Stimulated activated CD8-positive, alpha-beta memory T cell treated with anti-CD3 and anti-CD28 coated beads, Interleukin-12 subunit alpha, Interleukin-12 subunit beta, amount 100 ng/mL, for 24 hours (primary cell): ENCODE measurements around the gene ZMYND19.
A peak's percentile ranks its signal among the peaks of the same experiment; 100 is the strongest.
"Not testable (repeated sequence)": the region's sequence is repeated elsewhere in the genome, so short reads cannot be mapped to it uniquely, and the experiment has no call there.

Experiments used
- DNase-seq: peaks from one replicate; pipeline ENCODE4 v3.0.0-alpha.2; 2020; ENCODE audit errors: extremely low read depth

The ZMYND19 gene

DNA sequence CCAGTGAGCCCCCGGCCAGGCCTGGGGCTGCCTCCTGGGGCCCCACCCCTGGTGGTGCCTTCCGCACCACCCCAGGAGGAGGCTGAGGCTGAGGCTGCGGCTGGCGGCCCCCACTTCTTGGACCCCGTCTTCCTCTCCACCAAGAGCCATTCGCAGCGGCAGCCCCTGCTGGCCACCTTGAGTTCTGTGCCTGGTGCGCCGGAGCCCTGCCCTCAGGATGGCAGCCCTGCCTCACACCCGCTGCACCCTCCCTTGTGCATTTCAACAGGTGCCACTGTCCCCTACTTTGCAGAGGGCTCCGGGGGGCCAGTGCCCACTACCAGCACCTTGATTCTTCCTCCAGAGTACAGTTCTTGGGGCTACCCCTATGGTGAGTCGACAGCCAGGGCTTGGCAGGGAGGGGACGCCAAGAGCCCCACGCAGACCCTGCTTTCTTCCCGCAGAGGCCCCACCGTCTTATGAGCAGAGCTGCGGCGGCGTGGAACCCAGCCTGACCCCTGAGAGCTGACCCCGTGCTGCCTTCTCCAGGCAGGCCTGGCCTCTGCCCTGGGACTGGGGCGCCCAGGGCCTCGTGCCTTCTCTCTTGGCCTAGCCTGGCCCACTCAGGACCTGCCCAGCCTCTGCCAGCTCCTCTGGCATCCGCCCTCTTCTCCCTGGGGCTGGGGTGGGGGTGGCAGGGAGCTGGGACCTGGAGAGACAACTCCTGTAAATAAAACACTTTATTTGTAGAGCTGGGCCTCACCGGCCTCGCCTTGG is 24.5 kb upstream of the ZMYND19 start:
- DNase-seq = no peak

DNA sequence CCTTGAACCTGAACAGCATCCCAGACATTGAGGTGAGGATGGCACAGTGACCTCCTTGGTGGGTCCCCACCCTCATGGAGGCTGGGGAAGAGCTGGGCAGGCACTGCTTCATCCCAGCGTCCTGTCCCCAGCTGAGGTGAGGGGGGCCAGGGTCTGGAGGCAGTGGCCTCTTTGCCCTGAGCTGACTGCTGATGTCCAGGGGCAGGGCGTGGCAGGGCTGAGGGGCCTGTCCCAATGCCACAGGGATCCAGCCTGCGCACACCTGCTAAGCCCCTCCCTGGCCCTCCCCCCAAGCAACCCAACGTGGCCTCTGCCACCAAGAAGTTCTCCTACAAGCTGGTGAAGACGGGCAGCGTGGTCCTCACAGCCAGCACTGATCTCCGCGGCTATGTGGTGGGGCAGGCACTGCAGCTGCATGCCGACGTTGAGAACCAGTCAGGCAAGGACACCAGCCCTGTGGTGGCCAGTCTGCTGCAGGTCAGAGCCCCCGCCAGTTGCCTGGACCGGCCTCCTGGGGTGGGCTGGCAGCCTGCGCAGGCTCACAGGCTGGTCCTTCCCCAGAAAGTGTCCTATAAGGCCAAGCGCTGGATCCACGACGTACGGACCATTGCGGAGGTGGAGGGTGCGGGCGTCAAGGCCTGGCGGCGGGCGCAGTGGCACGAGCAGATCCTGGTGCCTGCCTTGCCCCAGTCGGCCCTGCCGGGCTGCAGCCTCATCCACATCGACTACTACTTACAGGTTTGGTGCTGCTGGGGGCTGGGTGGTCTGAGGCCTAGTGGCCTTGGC is 23.6 kb upstream of the ZMYND19 start:
- DNase-seq = no peak

DNA sequence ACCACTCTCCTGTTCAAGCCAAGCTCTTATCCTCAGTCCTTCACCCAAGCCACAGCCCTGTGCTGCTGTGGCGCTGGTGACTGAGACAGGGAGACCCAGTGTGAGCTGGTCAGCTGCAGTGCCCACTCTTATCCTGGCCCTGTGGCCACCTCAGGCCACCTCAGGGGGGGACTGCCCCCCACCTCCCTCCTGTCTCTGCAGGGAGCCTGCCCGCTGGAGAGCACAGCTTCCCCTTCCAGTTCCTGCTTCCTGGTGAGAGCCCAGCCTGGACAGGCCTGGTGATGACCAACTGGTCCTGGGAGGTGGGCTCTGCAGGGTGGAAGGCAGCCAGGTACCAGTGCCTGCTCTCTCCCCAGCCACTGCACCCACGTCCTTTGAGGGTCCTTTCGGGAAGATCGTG is 22.9 kb upstream of the ZMYND19 start:
- no peak for DNase-seq

DNA sequence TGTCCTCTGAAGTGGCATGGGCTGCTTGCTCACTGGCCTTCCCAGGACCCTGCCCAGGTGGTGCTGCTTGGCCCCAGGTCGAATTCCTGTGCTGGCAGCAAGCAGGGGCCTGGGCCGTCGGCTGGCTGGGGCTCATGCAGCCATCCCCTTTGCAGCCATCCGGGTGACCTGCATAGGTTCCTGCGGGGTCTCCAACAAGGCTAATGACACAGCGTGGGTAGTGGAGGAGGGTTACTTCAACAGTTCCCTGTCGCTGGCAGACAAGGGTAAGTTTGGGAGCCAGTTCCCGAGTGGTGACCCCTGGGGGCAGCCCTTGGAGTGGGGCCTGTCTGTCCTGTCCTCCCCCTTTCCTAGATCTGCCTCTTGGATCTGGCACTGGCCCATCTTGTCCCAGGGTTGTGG is 22.4 kb upstream of the ZMYND19 start:
- no peak for DNase-seq

DNA sequence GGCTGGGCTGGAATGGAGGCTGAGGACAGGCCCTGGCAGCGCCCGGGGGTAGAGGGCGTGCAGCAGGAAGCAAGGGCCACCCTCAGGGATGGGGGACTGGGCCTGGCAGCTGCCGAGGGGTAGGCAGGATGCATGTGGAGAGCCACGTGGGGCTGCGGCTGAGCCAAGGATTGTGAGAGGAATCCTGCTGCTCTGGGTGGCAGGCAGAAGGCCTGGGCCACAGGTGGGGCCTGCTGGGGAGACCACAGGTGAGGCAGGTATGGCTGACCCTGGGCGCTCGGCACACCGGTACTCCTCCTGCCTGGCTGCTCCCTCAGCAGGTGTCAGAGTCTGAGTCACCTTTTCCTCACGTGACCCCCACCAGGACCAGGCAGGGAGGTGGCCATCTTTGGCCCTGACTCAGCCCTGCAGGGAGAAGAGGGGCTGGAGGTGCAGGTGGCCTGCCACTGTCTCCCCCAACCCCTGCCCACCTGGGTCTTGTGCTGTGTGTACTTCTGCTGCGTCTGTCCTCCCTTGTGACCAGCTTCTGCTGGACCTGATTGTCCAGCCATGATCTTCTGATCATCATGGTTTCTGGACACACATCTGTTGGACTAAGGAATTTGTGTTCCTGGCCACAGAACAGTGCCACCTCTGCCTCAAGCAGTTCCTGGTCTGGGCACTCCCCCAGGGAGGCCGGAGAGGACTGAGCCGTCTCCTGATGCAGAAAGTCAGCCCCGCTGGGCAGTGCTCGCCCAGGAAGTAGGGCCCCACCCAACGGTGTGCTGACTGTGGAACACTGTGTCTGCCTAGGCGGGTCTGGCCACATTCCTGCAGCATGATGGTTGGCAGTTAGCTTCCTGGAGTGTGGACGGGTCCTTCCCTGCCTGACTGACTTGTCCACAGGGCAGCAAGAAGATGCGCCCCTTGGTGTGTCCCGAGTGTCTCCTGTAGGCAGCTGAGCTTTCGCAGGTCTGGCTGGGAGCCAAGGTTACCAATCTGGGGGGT is 21.6 kb upstream of the ZMYND19 start:
- DNase-seq = no peak

DNA sequence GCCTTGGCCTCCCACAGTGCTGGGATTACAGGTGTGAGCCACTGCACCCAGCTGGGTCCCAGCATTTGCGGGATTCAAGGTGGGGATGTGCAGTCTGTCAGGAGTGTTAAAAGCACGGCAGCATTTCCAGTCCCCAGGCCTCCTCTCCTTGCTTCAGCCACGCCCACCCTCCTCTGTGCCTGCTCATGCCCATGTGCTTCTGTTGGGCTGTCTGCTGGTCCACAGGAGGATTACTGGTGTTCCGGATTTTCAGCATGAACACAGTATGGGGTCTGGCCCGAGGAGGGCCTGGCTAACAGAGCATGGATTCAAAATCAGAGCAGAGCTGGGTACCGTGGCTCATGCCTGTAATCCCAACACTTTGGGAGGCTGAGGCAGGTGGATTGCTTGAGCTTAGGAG is 20.6 kb upstream of the ZMYND19 start:
- no peak for DNase-seq

DNA sequence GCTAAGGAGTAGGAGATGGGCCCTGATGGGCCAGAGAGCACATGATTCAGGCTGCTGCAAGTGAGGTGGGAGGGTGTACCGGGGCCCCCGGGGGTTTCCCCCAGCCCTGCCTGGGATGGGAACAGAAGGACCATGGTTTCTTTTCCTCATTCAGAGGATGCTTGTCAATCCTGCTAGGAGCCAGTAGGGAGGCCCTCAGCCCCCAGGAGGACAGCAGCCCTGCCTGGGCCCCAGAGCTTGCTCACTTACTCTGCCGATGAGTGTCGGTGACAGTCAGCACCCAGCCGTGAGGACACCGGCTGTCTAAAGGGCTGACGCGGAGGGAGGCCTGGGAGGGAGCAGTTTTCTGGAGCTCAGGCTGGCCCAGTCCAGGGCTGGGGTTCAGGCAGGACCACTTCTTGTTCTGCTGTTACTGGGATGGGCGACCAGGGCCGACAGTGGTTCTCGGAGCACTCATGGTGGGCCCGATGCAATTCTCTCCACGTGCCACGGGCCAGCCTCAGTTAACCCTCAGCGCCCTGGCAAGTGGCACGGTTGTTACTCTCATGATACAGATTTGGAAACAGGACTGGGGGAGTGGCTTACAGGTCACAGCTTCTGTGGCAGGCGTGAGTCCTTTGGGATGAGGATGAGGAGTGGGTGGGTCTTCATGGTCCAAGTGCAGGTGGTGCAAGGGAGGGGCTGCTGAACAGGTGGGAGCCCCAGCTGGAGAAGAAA is 17.0 kb upstream of the ZMYND19 start:
- DNase-seq = no peak

DNA sequence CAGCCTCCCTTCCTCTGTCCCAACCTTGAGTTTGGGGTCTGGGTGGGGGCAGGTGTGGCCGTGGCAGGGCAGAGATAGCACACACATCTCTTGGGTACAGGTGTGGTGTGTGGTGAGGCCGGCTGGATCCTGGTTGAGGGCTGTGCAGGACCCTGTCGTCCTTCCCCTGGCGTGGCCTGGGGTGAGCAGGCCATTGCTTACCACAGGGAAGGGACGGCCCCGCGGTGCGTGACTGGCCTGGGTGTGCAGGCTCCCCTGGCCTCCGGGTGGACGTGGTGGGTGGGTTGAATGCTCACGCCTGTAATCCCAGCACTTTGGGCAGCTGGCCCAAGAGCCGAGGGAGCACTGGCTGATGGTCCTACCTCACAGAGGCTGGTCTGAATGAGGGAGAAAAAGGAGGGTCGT is 16.4 kb upstream of the ZMYND19 start:
- no peak for DNase-seq

DNA sequence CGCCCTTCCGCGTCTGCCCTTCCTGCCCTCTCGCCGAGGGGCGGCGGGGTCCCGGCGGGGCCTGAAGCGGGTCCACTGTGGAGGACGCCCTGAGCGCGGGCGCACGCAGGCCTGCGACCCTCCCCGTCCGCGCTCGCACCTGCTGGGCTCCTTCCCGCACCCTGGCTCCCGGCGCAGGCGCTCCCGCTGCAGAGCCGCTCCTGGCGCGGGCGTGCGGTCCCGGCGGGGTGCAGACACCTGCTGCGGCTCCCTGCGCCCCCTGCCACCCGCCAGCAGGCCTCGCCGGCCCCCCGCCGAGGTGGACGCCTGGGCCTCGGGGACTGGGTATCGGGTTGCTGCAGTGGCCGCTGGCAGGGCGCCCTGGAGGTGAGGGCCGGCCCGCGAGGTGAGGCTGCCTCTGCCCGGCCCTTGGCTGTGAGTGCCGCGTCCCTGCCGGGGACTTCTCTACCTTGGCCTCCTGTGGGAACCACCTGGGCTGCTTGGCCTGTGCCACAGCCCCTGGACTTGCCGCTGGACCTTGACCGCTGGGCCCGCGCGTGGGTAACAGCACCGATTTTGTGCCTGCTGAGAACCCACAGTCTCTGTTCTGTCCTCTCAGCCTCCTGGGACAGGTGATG is 15.8 kb upstream of the ZMYND19 start:
- no peak for DNase-seq

DNA sequence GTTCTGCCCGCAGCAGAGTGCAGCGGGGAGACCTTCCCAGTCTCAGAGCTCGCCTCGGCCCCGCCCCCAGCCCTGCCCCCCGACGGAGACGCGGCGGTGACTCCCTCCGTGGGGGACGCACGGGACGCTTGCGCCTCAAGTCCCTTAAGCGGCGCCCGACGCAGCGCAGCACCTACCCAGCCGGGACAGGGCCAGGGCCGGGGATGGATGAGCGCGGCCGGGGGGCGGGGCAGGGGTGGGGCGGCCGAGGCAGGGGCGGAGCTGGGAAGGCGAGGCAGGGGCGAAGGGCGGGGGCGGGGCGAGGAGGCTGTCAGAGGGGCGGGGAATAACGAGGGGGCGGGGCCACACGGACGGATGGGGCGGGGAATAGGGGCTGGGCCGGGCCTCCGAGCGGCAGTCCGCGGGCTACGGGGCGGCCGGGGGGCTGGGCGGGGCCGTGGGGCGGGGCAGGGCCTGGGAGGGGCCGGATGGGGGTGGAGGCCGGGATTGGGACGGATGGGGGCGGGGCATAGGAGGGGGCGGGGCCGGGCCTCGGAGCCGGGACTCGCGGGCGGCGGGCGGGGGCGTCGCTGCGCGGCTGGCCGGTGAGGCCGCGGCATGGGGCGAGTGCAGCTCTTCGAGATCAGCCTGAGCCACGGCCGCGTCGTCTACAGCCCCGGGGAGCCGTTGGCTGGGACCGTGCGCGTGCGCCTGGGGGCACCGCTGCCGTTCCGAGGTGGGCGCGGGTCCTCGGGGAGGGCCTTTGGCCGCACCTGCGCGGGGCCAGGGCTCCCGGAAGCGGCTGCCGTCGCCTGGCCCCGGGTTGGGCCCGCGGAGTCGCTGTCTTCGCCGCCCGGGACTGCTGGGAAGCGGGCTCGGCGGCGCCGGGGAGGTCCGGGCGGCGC is 15.1 kb upstream of the ZMYND19 start, which contains the start of gene ARRDC1:
ARRDC1 (plus strand) TSS at position 566 of the 884 bp plus-strand sequence; CDS start at position 598, 32 bp downstream.
- DNase-seq = peak; percentile 83

DNA sequence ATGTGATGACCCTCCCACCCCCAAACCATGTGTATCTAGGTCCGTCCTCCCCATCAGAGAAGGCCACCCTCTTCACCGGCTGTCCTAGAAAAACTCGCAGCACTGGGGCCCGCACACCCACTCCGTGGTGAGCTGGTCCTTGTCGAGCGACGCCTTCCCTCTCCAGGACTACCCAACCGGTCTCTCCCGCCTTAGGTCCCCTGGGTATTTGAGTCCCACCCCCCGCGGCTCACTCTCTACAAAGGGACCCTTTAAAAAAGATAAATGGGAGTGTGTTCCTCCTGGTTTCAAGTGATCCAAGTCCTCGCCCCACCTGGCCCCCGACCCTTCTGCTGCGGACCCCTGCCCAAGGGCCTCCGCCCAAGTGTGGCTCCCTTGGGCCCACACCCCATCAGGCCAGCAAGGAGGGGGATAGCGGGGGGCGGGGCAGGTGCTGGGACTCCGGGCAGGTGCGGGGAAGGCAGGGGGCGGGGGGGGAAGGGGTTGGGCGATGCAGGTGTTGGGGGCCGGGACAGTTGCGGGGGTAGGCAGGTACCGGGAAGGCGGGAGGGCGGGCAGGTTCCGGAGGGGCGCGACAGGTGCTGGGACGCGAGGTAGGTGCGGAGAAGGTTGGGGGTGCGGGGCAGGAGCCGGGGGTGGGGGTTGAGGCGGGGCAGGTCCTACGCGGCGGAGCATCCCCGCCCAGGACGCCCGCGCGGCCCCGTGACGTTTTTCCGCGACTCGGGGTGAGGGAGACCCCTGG is 14.2 kb upstream of the ZMYND19 start:
- no peak for DNase-seq

DNA sequence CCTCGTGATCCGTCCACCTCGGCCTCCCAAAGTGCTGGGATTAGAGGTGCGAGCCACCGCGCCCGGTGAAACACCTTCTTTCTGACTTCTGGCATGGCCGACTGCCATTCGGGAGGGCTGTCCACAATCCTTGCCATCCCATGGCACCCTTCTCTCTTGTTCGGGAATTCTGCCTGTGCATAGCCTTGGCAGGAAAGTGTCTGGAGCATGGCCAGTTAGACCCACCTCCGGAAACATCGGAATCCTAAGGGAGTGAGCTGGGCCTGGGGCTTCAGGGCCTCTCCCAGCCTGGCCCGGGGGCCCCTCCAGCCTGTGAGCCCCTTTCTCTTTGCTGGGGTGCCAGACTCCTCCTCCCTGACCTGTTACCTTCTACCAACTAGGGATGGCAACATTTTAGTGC is 13.6 kb upstream of the ZMYND19 start:
- DNase-seq = no peak

DNA sequence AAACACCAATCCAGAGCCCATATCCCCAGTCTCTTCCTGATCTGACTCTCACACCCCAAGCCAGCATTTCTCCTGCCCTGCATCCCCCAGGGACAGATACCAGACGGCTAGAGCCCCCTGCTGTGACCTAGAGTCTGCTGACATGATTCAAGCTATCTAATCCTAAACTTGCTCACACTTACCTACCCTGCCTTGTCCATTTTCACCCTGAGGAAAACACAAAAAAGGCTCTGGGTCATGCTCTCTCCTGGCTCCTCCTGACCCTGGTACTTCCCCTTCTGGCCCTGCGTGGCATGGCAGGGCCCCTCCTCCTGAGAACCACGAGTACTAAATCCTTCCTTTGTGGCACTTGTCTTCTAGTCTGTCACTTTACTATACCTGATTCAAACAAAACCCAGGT is 12.3 kb upstream of the ZMYND19 start:
- DNase-seq = no peak

DNA sequence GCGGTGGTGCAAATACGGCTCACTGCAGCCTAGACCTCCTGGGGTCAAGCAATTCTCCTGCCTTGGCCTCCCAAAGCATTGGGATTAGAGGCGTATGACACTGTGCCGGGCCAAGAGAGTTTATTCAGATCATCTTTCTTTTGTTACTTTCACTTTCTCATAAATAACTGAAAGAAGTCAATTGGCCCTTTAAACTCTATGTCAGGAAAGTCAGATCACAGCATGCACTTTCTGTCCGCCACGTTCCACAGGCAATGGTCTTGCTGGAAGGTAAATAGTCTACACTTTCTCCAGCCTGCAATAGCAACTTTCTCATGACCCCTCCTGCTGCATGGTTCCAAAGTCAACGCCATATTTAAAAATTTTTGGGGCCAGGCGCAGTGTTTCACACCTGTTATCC is 8.6 kb upstream of the ZMYND19 start:
- DNase-seq = no peak

DNA sequence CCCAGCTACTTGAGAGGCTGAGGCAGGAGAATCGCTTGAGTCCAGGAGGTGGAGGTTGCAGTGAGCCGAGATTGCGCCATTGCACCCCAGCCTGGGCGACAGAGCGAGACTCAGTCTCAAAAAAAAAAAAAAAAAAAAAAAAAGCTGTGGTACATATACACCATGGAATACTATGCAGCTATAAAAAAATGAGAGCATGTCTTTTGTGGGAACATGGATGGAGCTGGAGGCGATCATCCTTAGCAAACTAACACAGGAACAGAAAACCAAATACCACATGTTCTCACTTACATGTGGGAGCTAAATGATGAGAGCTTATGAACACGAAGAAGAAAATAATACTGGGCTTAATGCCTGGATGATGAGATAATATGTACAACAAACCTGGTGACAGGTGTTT is 6.3 kb upstream of the ZMYND19 start:
- DNase-seq = not testable (repeated sequence)

DNA sequence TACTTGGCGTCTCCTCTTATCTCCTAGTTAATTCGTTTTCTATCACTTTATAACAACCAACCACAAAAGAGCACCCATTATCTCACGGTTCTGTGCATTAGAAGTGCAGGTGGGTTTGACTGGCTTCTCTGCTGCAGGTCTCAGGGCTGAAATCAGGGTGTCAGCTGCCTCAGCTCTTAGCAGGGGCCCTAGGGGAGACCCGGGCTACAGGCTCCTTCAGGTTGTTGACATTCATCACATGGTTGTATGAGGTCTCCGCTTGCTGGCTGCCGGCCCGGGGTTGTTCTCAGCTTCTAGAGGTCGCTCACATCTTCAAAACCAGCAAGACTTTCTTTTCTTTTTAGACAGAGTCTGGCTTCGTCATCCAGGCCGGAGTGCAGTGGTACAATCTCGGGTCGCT is 2.9 kb upstream of the ZMYND19 start:
- DNase-seq = no peak

DNA sequence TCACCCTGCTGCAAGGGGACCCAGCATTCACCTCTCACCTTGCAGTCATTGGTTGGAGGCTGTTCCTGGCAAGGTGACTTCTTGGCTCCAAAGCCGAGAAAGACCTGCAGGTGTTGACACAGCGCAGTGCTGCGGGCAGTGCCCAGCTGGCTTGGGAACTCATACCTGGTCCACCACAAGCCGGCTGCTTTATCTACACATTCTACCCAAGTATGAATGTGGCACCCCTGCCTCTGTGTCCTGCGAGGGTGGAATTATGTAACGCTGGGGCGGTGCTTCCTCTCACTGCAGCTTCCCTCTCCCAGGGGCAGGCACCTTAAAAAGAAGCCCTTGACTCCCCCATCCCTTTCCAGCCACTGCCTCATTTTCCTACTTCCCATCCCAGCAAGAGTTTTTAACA is 2.5 kb upstream of the ZMYND19 start:
- no peak for DNase-seq

DNA sequence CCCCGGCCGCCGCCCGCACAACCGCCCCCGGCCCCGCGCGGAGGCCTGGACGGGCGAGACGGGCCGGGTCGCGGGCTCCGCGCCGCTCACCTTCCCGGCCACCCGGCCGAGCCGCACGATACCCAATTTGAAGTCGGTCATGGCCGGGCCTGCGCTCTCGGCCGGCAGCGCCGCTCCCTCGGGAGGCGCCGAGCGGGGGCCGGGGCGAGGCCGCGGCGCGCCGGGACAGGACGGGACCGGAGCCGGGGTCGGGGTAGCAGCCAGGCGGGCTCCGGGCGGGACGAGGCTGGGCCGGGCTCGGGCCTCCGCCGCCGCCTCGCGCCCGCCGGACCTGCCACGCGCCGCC is 216 bp downstream of the ZMYND19 start:
- no peak for DNase-seq

DNA sequence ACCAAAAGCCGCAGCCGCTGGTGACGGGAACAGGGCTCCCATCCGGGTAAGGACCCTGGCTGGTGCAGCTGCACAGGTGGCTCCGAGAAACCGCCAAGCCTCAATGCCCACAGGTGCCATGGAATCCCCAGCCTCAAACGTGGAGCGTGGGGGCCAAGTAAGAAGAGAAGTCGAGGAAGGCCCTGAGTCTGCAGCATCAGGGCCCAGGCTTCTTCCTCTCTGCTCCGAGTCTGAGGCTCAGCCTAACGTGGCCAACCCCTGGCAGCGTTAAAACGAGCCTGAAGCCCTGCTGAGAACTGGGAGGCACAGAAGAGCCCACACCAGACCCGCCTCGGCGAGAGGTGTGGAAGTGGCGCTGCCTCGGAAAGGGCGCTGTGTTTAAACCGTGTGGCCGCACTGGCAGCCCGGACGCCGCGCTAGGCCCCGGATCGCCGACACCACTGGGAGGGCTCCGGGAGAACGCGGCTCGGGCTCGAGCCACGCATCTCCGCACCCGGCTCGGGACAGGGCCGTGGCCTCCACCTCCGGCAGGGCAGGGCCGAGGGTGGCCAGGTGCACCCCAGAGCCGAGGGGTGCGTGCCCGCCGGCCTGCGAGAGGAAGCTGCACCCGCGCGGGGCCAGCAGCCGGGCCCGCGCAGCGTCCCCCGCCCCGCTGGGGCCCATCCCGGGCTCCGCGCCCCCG is 730 bp downstream of the ZMYND19 start:
- no peak for DNase-seq
